ENCODE measurements around the gene TXN.

GRCh38 chr9:110258690-110259091 lies 2.4 kb upstream of the TXN start:
- TF ChIP-seq, protein P1, sequence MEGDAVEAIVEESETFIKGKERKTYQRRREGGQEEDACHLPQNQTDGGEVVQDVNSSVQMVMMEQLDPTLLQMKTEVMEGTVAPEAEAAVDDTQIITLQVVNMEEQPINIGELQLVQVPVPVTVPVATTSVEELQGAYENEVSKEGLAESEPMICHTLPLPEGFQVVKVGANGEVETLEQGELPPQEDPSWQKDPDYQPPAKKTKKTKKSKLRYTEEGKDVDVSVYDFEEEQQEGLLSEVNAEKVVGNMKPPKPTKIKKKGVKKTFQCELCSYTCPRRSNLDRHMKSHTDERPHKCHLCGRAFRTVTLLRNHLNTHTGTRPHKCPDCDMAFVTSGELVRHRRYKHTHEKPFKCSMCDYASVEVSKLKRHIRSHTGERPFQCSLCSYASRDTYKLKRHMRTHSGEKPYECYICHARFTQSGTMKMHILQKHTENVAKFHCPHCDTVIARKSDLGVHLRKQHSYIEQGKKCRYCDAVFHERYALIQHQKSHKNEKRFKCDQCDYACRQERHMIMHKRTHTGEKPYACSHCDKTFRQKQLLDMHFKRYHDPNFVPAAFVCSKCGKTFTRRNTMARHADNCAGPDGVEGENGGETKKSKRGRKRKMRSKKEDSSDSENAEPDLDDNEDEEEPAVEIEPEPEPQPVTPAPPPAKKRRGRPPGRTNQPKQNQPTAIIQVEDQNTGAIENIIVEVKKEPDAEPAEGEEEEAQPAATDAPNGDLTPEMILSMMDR (IDR thresholded peaks at IDR 0.05; ENCODE audit: insufficient read depth, low read depth, low read length), result no peak
- TF ChIP-seq EZH2 (IDR thresholded peaks at IDR 0.05; ENCODE audit: insufficient read depth, low read length), result no peak
